Smooth muscle cell (in vitro differentiated cells): ENCODE measurements around the gene CACUL1. TPM values are rescaled to one million over a fixed set of nuclear protein-coding genes. Genes with fewer than 3 reads are reported as not detected.

Experiments used
- DNase-seq: peaks from one replicate; lab custom pipeline; 2025; ENCODE audit not compliant: unreplicated experiment; lab: John Stamatoyannopoulos, UW
- H2AFZ ChIP-seq: fragments of 200-600 bp; sonication (generic); 2 replicates; pipeline ENCODE4 v1.6.0; 2016; ENCODE audit warnings: antibody characterized with exemption, low read depth, mild to moderate bottlenecking
- H3F3A ChIP-seq: fragments of 200-600 bp; sonication (generic); 2 replicates; pipeline ENCODE4 v1.6.0; 2017; ENCODE audit warnings: antibody characterized with exemption, low read depth
- H3K27ac ChIP-seq: fragments of 200-600 bp; sonication (generic); 2 replicates; pipeline ENCODE4 v1.5.1; 2016; ENCODE audit warnings: low read depth, mild to moderate bottlenecking
- H3K27me3 ChIP-seq: fragments of 200-600 bp; sonication (generic); 2 replicates; pipeline ENCODE4 v1.6.1; 2016; ENCODE audit warnings: low read depth, mild to moderate bottlenecking
- H3K36me3 ChIP-seq: fragments of 200-600 bp; sonication (generic); 2 replicates; pipeline ENCODE4 v1.5.1; 2016; ENCODE audit warnings: low read depth
- H3K4me1 ChIP-seq: fragments of 200-600 bp; sonication (generic); 2 replicates; pipeline ENCODE4 v1.5.1; 2016; ENCODE audit warnings: low read depth
- H3K4me2 ChIP-seq: fragments of 200-600 bp; sonication (generic); 2 replicates; pipeline ENCODE4 v1.6.0; 2016; ENCODE audit warnings: mild to moderate bottlenecking
- H3K4me3 ChIP-seq: fragments of 200-600 bp; sonication (generic); 2 replicates; pipeline ENCODE4 v1.5.1; 2016; ENCODE audit warnings: mild to moderate bottlenecking
- H3K79me2 ChIP-seq: fragments of 200-600 bp; sonication (generic); 2 replicates; pipeline ENCODE4 v1.6.0; 2016; ENCODE audit warnings: low read depth, mild to moderate bottlenecking
- H3K9ac ChIP-seq: fragments of 200-600 bp; sonication (generic); 2 replicates; pipeline ENCODE4 v1.6.0; 2016; ENCODE audit warnings: low read depth
- H3K9me3 ChIP-seq: fragments of 200-600 bp; sonication (generic); replicated peaks from 2 replicates; pipeline ENCODE4 v1.5.1; 2016; ENCODE audit warnings: low read depth
- H4K20me1 ChIP-seq: fragments of 200-600 bp; sonication (generic); 2 replicates; pipeline ENCODE4 v1.6.0; 2016; ENCODE audit warnings: low read depth
- WGBS: methylation state at CpG from one replicate; pipeline ENCODE4 v1.1.7; 2016; ENCODE audit warnings: low lambda C conversion rate; 5-methylcytosine and 5-hydroxymethylcytosine counted together
- polyA plus RNA-seq: library from polyadenylated mRNA; unstranded; fragments of >200 nt; fragmentation: Nextera tagmentation; extraction: Ambion mirVana; gene quantifications from 2 replicates; pipeline ENCODE4 v1.2.1, GENCODE V29; 2016
- total RNA-seq: library from RNA; depleted of rRNA; stranded (reverse); fragments of >200 nt; gene quantifications from 2 replicates; pipeline ENCODE4 v1.2.3, GENCODE V29; 2014
- TF ChIP-seq, protein P1 (sequence below): fragments of 200-600 bp; sonication (generic); IDR thresholded peaks from 2 replicates; pipeline ENCODE4 v1.5.1; 2017; ENCODE audit warnings: borderline replicate concordance, mild to moderate bottlenecking, antibody characterized with exemption; ENCODE audit not compliant: insufficient read depth, poor library complexity, severe bottlenecking

The CACUL1 gene
- total and polyA plus RNA-seq, 2 experiments from 2014 or later, result 24.8 to 25.6 TPM

DNA sequence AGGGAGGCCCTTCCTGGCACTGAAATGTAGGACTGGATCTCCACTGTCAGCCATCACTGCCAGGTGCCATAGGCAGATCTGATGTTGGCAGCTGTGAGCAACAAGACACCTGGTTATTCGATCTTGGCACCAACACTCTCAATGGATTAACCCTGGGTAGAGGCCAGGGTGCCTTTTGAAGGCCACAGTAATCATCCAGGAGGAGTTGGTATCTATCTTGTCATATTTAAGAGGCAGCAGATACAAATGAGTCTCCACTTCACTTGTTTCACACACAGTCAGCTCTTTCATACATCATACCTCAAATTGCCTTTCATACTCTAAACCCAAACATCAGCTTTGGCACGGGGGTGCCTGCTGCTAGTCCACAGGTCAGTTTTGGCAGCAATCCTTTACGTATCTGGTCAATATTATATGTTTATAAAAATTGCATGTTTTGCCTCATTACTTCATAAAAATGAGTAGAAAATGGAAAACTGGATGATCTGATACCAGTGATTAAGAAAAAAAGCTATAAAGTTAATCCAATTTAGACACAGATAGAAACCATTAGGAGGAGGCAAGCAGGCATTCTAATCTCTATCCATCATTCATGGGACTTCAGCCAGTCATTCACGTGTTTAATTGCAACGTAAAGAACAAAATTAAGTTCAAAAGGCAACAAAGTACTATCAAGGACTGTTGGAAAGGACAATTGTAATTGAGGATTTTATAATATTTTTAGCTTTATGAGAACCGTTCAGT is 12.7 kb upstream of the CACUL1 start:
- TF ChIP-seq, protein P1, sequence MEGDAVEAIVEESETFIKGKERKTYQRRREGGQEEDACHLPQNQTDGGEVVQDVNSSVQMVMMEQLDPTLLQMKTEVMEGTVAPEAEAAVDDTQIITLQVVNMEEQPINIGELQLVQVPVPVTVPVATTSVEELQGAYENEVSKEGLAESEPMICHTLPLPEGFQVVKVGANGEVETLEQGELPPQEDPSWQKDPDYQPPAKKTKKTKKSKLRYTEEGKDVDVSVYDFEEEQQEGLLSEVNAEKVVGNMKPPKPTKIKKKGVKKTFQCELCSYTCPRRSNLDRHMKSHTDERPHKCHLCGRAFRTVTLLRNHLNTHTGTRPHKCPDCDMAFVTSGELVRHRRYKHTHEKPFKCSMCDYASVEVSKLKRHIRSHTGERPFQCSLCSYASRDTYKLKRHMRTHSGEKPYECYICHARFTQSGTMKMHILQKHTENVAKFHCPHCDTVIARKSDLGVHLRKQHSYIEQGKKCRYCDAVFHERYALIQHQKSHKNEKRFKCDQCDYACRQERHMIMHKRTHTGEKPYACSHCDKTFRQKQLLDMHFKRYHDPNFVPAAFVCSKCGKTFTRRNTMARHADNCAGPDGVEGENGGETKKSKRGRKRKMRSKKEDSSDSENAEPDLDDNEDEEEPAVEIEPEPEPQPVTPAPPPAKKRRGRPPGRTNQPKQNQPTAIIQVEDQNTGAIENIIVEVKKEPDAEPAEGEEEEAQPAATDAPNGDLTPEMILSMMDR, result no peak

DNA sequence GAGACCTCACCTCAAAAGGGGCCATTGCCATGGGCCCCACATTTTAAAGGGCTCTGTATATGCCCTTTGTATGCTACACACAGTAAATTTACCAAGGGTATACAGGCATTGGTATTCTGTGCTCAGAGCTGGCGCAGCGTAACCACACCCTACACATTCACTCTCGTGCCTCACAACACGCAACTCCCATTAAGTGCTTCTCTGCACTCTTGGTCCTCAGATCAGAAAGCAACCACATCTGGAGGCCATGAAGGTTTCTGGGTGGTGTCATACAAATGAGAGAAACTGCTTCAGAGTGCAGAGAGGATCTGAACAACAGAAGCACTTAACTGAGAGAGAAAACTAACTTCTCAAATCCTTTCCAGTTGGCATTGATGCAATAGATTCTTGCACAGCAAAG is 9.4 kb upstream of the CACUL1 start:
- Histone ChIP-seq H3K4me3 (no peak overlapping the region), H3K79me2 (no peaks in the 10 kb centered on the region), H3K27ac (no peak overlapping the region), H3F3A (no peaks in the 10 kb centered on the region), H3K36me3 (no peaks in the 10 kb centered on the region), H3K4me2 (no peak overlapping the region), H3K9me3 (no peaks in the 10 kb centered on the region), H2AFZ (no peak overlapping the region), H3K4me1 (no peaks in the 10 kb centered on the region), H3K9ac (no peak overlapping the region), H3K27me3 (peaks cover 17% of the 10 kb centered on the region), H4K20me1 (no peaks in the 10 kb centered on the region)
- DNase-seq, result no peak
- TF ChIP-seq, protein P1, result no peak
- 91% methylated on average over 4 of the region's 4 CpGs for WGBS

More for the DNA sequence above, 12.7 kb upstream of the CACUL1 start:
- H2AFZ ChIP-seq, result no peak overlapping the region
- peaks cover 16% of the 10 kb centered on the region for H3K27me3 ChIP-seq
- H3K36me3 ChIP-seq, result no peaks in the 10 kb centered on the region
- no peak overlapping the region for H3K27ac ChIP-seq
- no peak overlapping the region for H3K4me3 ChIP-seq
- DNase-seq, result no peak
- no peaks in the 10 kb centered on the region for H3F3A ChIP-seq
- WGBS, result 92% methylated on average over 6 of the region's 6 CpGs
- H3K4me2 ChIP-seq, result no peak overlapping the region
- H3K9me3 ChIP-seq, result no peaks in the 10 kb centered on the region
- H3K4me1 ChIP-seq, result no peaks in the 10 kb centered on the region
- H3K79me2 ChIP-seq, result no peaks in the 10 kb centered on the region
- H4K20me1 ChIP-seq, result no peaks in the 10 kb centered on the region
- no peak overlapping the region for H3K9ac ChIP-seq

DNA sequence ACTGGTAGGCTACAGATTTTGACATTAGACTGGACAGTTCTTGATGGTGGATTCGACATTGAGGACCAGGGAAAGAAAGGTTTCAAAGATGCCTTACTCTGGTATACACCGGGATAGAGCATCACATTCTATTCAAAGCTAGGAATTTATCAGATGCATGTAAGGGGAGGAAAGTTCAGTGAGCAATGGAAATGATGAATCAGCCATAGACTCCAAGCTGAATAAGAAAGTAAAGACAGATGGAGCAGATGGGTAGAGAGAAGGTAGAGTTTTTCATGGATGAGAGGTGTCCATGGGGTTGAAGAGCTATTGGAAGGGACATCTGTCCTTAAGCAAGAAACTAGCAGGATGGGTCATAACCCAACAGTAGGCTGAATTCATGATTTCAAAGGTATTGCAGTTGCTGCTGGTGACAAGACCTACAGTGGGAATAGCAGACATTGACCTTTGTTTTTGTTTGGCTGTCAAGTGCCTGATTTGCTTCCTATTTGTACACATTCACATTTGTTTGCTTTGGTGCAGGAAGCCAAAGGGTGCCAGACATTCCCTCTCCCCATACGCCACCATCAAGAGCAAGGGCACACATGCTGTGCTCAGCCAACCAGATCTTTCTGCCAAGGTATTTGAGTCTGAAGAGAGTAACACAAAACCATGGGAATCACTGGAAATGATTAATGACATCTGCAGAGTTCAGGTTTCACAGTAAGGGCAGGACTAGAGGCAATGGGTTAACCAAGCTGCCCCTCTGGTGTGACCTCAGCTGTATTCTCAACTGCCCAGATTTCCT is 8.6 kb upstream of the CACUL1 start:
- Histone ChIP-seq H3K79me2 (no peaks in the 10 kb centered on the region), H3K9me3 (no peaks in the 10 kb centered on the region), H3K27ac (no peak overlapping the region), H3K36me3 (no peaks in the 10 kb centered on the region), H3K4me1 (no peaks in the 10 kb centered on the region), H3K9ac (no peak overlapping the region), H2AFZ (no peak overlapping the region), H3K4me2 (no peak overlapping the region), H3K4me3 (no peak overlapping the region), H4K20me1 (no peaks in the 10 kb centered on the region), H3K27me3 (peaks cover 17% of the 10 kb centered on the region), H3F3A (no peaks in the 10 kb centered on the region)
- 90% methylated on average over 3 of the region's 3 CpGs for WGBS
- TF ChIP-seq, protein P1, result no peak
- DNase-seq, result no peak
